ENCODE data around the gene RLF.

RLF gene

DNA sequence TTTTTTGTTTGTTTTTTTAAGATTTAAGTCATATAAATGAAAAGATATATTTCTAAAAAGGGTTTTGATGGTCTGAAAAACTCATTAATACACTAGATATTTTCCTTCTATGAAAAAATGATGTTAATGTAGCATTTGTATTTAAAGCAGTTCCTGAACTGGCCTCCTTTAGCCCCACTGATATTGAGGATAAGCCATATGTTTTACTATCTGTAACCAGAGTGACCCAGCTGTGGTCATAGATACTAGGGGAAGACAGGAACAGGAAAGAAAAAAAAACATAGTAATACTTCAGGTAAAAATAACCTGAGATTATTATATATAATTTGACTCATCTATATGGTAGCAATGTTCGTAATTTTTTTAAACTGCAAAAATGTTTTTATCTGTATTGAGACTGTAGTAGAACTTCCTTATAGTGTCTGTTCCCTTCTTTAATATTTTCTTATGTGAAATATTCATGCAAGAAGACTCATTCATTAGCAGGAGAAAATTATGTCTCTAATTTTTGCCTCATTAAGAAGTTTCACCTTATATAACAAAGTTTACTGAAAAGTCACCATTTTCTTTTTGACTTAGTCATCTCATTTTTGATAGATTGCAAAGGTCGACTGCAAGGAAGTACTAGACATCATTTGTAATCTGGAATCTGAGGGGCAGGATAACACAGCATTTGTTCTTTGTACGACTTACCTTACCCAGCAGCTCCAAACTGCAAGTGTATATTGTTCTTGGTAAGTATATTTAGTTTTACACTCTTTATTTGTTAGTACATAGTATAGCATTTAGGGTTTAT is 61.0 kb downstream of the RLF start:
- no peak overlapping the region for H3K9ac ChIP-seq (ENCODE audit: low read length)
- H3K4me1 ChIP-seq (ENCODE audit: insufficient read depth, low read length, severe bottlenecking), result no peaks in the 10 kb centered on the region
- H3K79me2 ChIP-seq (ENCODE audit: insufficient read depth, low read length), result no peaks in the 10 kb centered on the region
- peaks cover 33% of the 10 kb centered on the region for H3K36me3 ChIP-seq (ENCODE audit: insufficient read depth, low read length)
- H2AFZ ChIP-seq (ENCODE audit: low read length), result no peak overlapping the region
- H3K9me2 ChIP-seq (ENCODE audit: low read depth, low read length), result no peaks in the 10 kb centered on the region
- H3K4me3 ChIP-seq (ENCODE audit: low read depth, low read length, poor library complexity, severe bottlenecking), result no peak overlapping the region
- no peak for TF ChIP-seq EZH2 (IDR thresholded peaks at IDR 0.05; ENCODE audit: borderline replicate concordance, low read length)
- TF ChIP-seq, protein P1, sequence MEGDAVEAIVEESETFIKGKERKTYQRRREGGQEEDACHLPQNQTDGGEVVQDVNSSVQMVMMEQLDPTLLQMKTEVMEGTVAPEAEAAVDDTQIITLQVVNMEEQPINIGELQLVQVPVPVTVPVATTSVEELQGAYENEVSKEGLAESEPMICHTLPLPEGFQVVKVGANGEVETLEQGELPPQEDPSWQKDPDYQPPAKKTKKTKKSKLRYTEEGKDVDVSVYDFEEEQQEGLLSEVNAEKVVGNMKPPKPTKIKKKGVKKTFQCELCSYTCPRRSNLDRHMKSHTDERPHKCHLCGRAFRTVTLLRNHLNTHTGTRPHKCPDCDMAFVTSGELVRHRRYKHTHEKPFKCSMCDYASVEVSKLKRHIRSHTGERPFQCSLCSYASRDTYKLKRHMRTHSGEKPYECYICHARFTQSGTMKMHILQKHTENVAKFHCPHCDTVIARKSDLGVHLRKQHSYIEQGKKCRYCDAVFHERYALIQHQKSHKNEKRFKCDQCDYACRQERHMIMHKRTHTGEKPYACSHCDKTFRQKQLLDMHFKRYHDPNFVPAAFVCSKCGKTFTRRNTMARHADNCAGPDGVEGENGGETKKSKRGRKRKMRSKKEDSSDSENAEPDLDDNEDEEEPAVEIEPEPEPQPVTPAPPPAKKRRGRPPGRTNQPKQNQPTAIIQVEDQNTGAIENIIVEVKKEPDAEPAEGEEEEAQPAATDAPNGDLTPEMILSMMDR (IDR thresholded peaks at IDR 0.05; ENCODE audit: low read length), result no peak
- H3K4me2 ChIP-seq (ENCODE audit: low read length), result no peak overlapping the region
- no peaks in the 10 kb centered on the region for H3F3A ChIP-seq (ENCODE audit: insufficient read depth, low read length)
- no peaks in the 10 kb centered on the region for H4K20me1 ChIP-seq (ENCODE audit: insufficient read depth, low read length)
- H3K27me3 ChIP-seq (ENCODE audit: insufficient read depth, low read length), result no peaks in the 10 kb centered on the region
- no peaks in the 10 kb centered on the region for H3K9me3 ChIP-seq (ENCODE audit: low read length)
- H3K27ac ChIP-seq (ENCODE audit: low read depth, low read length, poor library complexity, severe bottlenecking), result no peak overlapping the region

DNA sequence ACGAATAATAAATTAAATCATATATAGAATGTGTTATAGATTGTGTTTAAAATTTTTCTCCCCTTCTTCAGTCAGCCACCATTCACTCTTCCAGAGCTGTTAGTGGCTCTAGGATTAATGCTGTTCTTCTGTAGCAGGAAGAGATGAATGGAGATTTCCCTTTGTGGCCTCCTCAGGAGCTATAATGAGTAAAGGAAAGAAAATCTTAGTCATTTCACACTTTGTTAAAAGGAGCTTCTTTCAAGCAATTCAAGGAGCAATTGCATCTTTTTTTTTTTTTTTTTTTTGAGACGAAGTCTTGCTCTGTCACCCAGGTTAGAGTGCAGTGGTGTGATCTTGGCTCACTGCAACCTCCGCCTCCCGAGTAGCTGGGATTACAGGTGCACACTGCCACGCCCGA is 62.9 kb downstream of the RLF start:
- H2AFZ ChIP-seq (ENCODE audit: low read length), result no peak overlapping the region
- no peak overlapping the region for H3K9ac ChIP-seq (ENCODE audit: low read length)
- H4K20me1 ChIP-seq (ENCODE audit: insufficient read depth, low read length), result no peaks in the 10 kb centered on the region
- H3K36me3 ChIP-seq (ENCODE audit: insufficient read depth, low read length), result peaks cover 37% of the 10 kb centered on the region
- H3K9me2 ChIP-seq (ENCODE audit: low read depth, low read length), result no peaks in the 10 kb centered on the region
- H3K79me2 ChIP-seq (ENCODE audit: insufficient read depth, low read length), result no peaks in the 10 kb centered on the region
- H3K4me2 ChIP-seq (ENCODE audit: low read length), result no peak overlapping the region
- H3K27ac ChIP-seq (ENCODE audit: low read depth, low read length, poor library complexity, severe bottlenecking), result no peak overlapping the region
- no peaks in the 10 kb centered on the region for H3F3A ChIP-seq (ENCODE audit: insufficient read depth, low read length)
- no peak overlapping the region for H3K4me3 ChIP-seq (ENCODE audit: low read depth, low read length, poor library complexity, severe bottlenecking)
- no peaks in the 10 kb centered on the region for H3K4me1 ChIP-seq (ENCODE audit: insufficient read depth, low read length, severe bottlenecking)
- H3K27me3 ChIP-seq (ENCODE audit: insufficient read depth, low read length), result no peaks in the 10 kb centered on the region
- no peaks in the 10 kb centered on the region for H3K9me3 ChIP-seq (ENCODE audit: low read length)
- TF ChIP-seq EZH2 (IDR thresholded peaks at IDR 0.05; ENCODE audit: borderline replicate concordance, low read length), result no peak
- TF ChIP-seq, protein P1 (IDR thresholded peaks at IDR 0.05; ENCODE audit: low read length), result no peak

DNA sequence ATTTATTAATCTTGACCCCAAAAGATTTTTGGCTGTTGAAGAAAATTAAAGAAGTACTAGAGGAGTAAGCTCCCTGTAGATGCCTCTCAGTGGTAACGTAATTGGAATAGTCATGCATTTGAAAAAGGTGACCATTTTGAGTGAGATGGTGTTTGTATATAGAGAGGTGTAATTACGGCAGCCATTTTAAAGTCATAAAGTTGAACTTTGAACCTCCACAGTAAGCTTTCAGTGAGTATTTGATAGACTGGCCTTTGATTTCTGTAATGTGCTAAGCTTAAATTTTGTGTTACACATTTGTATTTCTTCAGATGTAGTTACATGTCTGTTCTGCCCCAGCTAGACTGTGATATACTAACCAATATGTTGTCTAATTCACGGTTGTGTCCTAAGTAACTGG is 65.0 kb downstream of the RLF start:
- Histone ChIP-seq H3K9ac (ENCODE audit: low read length) (no peak overlapping the region), H3K27me3 (ENCODE audit: insufficient read depth, low read length) (no peaks in the 10 kb centered on the region), H4K20me1 (ENCODE audit: insufficient read depth, low read length) (no peaks in the 10 kb centered on the region), H3K9me2 (ENCODE audit: low read depth, low read length) (no peaks in the 10 kb centered on the region), H3F3A (ENCODE audit: insufficient read depth, low read length) (no peaks in the 10 kb centered on the region), H3K79me2 (ENCODE audit: insufficient read depth, low read length) (no peaks in the 10 kb centered on the region), H3K36me3 (ENCODE audit: insufficient read depth, low read length) (peaks cover 48% of the 10 kb centered on the region), H3K9me3 (ENCODE audit: low read length) (no peaks in the 10 kb centered on the region), H2AFZ (ENCODE audit: low read length) (no peak overlapping the region), H3K27ac (ENCODE audit: low read depth, low read length, poor library complexity, severe bottlenecking) (no peak overlapping the region), H3K4me3 (ENCODE audit: low read depth, low read length, poor library complexity, severe bottlenecking) (no peak overlapping the region), H3K4me2 (ENCODE audit: low read length) (no peak overlapping the region), H3K4me1 (ENCODE audit: insufficient read depth, low read length, severe bottlenecking) (no peaks in the 10 kb centered on the region)
- TF ChIP-seq EZH2 (IDR thresholded peaks at IDR 0.05; ENCODE audit: borderline replicate concordance, low read length), result no peak
- TF ChIP-seq, protein P1 (IDR thresholded peaks at IDR 0.05; ENCODE audit: low read length), result no peak
